Erythroblast (primary cell): ENCODE results near the gene MTCL1.

ENCODE experiments used
- GATA1 ChIP-seq: IDR thresholded peaks from 2 replicates; pipeline ENCODE4 v1.6.1; 2011; ENCODE audit warnings: low read depth, mild to moderate bottlenecking, control low read depth, low read length, moderate library complexity
- POLR2A ChIP-seq: IDR thresholded peaks from 2 replicates; pipeline ENCODE4 v1.6.1; 2011; ENCODE audit warnings: mild to moderate bottlenecking, low read length

- TF ChIP-seq POLR2A = no peak
- no peak for TF ChIP-seq GATA1
Measured at GRCh38 chr18:8751692-8752091, 46.3 kb downstream of the MTCL1 start.
